Frontal cortex (tissue), 4 donors: ENCODE results near the gene SLC6A8. TPM values are rescaled to one million over a fixed set of nuclear protein-coding genes. Genes with fewer than 3 reads are reported as not detected.

Source experiments
- DNase-seq, 2 donors: peaks; one replicate each; pipeline ENCODE4 v3.0.0; 2012; ENCODE audit warnings: low spot score in 2 of 2
- FAIRE-seq: peaks from 2 replicates; lab custom pipeline; 2012; peaks lifted over from hg19 to GRCh38; lab: Jason Lieb, UNC
- total RNA-seq: library from RNA; depleted of rRNA; stranded (reverse); fragments of >200 nt; gene quantifications from one replicate; pipeline ENCODE4 v1.2.3, GENCODE V29; 2014
- donor health status: control.
- donor health status: control.
- donor health status: control.

The SLC6A8 gene
- 12.2 TPM for total RNA-seq

DNA sequence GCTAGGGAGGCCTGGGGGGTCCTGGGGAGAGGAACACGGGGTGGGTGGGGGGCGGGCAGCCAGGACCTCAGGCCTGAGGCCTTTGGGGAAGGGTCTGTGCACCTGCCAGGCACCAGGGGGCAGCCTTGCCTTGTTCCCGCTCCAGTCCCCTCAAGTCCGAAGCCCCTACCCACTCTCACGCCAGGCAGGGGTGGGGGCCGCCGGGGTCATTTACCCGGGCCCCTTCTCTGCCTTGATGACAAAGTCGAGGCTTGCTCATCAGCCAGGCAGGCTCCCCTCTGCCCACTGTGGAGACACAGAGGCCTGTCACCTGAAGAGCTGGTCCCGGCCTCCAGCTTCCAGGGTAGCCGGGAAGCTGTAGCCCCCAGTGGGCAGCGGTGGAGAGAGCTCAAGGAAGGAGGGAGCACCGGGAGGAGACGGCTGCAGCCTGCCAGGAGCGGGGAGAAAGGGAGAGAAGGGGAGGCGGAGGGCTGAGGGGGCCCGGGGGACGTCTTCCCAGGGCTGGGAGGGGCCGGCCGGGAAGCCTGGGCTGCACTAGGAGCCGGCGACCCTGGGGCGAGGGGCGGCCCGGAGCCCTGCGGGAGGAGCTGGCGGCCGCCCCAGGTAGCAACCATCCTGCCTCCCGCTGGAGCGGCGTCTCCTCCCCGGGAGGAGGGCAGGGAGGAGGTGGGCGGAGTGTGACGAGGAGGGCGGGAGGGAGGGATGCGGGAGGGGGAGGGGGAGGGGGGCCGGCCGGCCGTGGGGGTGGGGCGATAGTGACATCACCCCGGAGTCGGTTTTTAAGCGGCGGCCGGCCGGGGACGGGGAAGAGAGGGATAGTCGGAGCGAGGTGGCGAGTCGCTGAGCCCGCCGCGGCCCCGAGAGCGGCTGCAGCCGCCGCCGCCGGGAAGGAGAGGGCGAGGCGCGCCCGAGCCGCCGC lies at the start of gene SLC6A8:
TSS of gene SLC6A8 (plus strand) at position 806 of the 919 bp plus-strand sequence. CDS start 649 bp downstream, outside the sequence.
- no peak for FAIRE-seq

DNA sequence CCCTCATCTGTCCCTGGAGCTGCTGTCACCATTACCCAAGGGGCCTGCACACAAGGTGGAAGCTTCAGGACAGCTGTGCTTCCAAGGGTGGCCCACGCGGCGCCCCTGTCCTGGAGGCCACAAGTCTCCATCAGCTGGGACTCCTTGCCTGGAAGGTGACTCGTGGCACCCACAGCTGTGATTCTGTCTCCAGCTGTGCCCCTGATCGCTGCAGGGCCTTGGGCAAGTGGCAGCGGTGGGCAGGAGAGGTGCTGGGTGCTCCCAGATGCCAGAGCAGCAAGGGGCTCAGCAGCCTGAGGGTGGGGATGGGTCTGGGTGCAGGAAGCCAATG lies 49.7 kb upstream of the SLC6A8 start:
- no peak for FAIRE-seq
- DNase-seq, result no peak

More for the DNA sequence above, at the start of gene SLC6A8:
- peak; percentile 79 to 85 for DNase-seq

DNA sequence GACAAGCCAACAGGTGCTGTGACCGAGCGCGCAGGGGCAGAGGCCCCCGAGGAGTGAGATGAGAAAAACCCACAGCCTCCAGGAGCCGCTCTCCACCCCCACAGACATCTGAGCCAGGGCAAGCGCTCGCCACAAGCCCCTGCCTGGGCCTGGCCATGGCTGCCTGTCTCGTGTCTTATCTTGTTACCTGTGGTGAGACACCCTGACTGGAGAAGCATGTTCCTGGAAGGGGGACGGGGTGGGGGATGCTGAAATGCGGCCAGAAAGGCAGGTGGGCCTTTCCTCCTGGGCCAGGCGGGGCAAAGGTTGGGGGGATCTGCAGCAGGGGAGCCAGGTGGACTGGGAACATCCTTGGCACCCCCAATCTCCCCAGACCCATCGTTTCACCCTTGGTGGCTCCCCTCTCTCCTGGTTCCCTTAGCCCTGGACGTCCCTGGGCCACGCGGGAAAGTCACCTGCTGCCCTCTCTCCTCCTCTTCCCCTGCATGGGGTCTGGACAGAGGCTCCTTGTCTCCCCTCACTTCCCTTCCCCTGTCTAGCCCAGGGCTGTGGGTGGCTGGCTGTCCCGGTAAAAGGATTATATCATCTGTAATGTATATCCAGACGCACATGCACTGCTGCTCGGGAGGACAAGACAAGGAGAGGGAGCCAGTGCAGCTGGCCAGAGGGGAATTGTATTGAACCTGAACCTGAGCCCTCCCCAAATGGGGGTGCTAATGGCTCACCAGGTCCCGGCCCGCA lies 49.1 kb upstream of the SLC6A8 start:
- DNase-seq (no peak), FAIRE-seq (no peak)

DNA sequence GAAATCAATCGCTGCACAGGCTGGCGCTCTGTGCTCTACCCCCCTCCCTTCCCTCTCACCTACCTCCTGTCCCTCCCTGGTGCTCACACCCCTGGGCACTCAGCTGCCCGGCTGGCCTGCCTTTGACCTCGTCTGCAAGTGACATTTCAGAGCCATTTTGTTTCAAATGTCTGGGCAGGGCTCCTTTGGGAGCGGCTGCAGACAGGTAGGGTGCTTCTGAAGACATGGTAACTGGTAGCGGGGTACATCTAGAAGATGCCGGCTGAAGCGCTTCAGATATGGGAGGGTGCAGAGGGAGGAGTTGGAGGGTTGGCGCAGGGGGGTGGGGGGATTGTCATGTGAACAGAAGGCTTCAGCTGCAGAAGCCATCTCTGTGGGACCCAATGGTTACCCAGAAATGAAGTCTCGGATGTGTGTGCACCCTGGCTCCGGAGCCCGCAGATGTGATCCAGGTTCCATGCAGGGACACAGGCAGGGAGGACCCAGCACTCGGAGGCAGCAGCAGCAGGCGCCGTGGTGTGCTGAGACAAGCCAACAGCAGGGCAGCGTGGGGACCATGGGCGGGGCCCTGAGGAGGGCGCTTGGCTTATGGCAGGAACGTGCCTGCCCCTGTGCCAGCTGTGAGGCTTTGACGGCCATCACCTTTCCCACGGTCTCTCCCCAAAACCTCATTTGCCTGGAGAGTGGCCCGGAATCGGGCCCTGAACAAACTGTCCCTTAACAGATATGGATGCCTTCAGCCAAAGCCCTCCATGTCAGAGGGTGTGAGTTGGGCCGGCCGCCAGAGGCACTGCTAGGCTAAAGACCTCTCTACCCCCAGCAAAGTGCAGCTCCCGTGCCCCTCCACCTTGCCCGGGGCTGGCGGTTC lies 48.3 kb upstream of the SLC6A8 start:
- FAIRE-seq, result no peak
- no peak for DNase-seq

DNA sequence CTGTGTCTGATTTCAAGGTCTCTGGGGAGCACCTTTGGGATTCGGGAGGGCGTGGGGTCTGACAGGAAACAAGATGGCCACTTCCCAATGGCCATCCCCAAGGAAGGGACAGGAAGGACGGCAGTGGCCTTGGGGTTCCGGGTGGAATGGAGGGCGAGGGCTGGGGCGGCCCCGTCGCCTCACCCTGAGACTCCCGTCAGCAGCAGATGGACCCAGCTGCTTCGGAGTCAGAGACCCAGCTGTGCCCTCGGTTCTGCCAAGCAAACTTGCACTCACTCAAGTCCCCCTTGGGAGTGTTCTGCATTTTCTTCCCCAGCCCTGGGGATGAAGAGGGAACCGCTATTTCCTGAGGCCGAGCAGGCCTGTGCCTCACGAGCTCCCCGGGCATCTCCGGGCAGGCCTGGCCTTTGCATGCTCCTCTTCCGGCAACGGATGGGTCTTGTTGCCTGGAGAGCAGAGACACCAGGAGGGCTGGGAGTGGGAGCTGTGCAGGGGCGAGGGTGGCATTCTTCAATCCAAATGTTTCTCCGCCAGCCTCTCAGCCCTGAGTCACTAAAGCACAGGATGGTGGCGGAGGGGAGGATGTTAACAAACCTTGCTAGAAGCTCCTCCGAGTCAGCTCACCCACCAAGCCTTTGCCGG lies 47.6 kb upstream of the SLC6A8 start:
- FAIRE-seq (no peak), DNase-seq (no peak)

DNA sequence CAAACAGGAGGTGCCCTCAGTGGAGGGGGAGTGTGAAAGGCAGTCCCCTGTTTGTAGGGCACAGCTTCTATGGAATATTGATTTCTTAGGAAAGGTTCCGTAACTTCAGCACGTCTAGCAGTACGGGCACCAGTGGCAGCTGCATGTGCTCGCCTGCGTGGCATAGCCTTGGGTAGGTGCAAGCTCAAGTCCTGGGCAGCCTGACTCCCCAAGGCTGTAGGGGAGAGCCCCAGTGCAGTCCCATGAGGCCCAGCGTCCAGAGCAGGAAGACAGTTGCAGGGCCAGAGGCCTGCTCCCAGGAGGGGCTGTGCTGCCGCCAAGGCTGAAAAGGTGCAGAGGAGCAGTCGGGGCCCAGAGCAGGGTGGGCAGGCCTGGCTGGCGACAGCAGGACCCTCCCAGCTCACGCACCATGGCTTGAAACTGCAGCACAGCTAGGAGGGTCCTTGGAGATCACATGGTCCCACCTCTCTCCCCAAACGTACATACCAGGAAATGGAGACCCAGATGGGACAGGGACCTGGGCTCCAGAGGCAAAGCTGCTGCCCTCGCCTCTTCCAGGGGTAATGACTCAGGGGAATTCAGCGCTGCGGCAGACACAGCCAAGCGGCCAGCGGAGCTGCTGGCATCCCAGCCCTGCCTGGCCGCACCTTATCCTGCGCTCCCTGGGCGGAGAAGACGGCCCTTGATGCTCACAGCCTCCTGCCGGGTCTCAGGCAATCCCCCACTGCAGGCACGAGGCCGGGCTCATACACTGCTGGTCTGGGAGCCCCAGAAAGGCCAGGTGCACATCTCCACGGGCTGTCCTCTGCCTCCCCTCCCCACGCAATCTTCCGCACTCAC lies 46.8 kb upstream of the SLC6A8 start:
- FAIRE-seq, result no peak
- DNase-seq, result no peak

DNA sequence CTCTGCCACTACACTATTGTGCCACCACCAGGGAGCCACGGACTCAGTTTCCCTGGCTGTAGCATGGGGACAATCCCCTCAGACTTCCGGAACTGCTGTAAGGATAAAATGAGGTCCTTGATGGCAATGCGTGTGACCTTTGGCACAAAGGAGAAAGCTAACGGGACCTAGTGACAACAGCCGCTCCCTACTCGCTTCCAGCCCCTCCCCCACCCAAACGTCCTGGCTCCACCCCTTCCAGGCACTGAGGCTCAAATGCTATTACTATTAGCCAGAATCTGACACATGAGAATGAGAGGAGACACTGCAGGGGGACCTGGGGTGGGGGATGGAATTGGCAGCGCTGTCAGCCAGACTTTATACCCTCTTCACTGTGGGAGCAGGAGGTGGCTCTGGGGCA lies 46.1 kb upstream of the SLC6A8 start:
- no peak for FAIRE-seq
- peak in 1 of 2 donors; percentile 23 for DNase-seq

DNA sequence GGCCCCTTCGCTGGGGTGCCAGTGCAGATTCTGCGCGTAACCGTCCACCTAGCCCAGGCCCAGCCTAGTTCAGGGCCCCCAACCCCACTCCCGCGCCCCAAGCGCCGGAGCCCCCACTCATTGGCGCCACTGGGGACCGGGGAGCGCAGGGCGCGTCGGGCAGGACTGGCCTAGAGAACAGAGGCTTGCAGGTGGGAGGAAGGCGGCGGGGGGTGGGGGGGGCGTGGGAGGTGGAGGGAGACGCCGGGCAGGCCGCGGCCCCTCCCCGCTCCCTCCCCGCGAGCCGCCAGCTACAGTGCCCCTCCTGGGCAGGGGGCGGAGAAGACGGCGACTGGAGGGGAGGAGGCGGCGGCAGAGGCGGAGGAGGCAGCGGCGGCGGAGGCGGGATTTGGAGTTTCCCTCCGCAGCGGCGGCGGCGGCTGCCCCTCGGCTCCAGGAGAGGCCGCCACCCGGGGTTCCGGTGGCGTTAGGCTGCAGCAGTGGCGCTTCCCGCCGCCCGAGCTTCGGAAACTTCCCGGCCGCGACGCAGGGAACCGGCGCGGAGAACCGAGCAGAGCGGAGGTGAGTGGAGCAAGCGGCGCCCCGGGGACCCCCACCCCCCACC lies 45.6 kb upstream of the SLC6A8 start:
- peak in 1 of 2 donors; percentile 41 for DNase-seq
- no peak for FAIRE-seq

DNA sequence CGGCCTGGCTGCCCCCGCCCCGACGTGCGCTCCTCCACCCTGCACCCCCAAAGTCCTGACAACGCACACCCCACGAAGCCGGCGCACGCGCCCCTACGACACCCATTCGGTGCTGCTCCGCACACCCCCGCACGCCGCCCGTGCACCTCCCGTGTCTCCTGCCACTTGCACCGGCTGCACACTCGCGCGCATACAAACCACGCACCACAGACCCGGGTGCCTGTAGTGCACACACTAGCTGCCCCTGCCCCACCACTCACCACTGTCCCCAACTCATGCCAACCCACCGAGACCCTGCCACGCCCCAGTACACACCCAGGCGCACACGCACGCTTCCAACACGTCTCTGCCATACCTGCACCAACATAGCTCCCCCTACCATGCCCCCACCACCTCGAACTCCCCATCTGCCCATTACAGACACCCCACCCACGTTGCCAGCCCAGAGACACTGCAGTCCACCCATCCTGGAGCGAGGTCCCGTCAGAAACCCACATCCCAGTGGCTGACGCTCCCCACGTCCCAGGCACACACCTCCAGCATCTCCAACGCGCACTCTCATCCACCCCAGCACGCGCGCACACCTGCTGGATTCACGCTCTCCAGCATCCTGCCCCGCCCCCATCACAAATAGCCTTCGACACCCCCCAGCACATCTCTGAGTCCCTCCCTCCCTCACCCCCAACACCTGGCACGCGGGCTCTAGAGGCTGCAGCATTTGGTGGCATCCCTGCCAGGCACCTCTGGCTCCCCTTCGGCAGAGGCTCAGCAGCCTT lies 44.9 kb upstream of the SLC6A8 start:
- DNase-seq (peak in 1 of 2 donors; percentile 27), FAIRE-seq (no peak)

DNA sequence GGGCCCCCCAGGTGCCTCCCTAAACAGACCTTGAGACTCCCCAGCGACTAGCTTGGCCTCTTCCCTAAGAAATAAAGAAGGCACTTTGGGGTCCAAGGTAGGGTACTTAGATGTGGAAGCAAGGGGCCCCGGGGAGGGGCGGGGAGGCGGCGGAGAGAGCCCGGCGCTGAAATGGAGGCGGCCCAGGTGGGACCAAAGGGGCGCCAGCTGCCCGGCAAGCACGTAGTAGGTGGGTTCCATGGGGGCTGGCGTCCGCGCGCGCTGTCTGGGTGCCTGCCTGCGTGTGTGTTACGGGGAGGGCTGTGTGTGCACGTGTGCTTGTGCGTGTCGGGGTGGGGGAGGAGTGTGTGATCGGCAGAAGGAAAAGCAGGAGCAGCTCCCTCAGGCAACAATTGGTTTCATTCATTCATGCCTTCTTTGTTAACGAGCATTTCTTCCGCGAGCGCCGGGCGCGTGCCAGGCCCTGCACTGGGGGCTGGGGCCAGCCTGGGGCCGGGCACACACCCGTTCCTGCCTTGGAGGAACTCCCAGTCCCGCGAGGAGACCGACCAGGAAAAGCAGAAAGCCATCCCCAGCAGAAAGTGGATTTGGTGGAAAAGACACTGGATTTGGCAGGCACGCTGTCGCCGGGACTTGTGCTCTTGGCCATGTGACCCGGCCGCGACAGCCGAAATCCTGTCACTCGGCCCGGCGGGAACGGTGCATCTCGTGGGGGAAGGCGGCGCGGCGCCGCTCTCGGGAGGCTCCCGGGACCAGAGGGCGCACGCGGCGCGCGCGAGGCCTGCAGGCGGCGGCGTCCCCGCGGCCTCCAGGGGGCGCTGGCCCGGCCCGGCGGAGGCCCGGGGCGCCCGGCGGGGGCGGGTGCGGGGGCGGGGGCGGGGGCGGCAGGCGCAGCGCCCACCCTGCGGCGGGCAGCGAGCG lies 44.0 kb upstream of the SLC6A8 start:
- peak; percentile 62 to 73 for DNase-seq
- FAIRE-seq, result no peak

DNA sequence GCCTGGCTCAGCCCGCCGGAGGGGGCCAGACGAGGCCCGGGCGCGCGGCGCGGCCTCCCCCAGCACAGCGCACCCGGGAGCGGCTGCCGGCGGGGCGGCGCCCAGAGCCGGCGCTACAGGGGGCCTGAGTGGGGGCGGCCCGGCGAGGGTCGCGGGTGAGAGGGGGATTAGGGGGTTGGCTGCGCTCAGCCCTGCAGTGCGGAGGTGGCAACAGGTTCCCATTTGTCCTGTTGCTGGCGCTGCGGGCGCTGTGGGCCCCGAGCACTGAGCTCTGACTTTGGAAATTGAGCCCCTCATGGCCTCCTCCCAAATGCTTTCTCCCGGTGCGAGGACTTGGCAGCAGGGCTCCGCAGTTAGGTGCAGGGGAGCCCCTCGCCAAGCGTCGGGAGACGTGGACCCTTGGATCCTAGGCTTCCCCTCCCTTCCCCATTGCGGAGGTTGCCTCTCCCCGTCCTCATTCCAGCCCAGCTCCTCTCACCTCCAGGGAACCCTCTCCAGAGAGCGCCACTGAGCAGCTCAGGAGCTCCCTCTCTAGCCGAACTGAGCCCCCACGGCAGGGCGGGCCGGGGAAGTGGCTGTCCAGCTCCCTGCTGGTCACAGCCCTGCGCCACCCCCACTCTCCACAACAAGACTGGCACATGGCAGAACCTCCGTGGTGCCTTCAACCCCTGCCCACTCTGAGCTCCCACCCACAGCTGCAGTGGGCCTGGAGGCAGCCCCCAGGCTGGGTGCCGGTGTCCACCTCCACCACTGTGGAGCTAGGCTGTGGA lies 43.2 kb upstream of the SLC6A8 start:
- no peak for FAIRE-seq
- DNase-seq, result peak in 1 of 2 donors; percentile 34

DNA sequence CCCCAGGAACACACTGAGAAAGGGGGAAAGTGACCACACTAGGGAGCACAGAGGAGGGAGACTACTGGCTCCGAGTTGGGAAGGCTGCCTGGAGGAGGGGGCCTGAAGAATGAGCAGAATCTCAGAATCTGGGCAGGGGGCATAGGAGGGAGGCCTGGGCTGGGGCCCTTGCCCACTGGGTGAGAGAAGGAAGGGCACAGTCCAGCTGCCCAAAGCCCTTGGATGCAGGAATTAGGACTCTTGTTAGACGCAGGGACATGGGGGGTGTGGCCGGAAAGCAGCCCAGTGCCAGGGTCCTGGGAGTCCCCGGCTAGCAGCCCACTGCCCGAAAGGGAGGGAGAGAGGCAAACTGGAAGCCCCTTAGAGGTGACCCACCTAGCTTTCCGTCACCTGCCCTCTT lies 42.6 kb upstream of the SLC6A8 start:
- no peak for DNase-seq

DNA sequence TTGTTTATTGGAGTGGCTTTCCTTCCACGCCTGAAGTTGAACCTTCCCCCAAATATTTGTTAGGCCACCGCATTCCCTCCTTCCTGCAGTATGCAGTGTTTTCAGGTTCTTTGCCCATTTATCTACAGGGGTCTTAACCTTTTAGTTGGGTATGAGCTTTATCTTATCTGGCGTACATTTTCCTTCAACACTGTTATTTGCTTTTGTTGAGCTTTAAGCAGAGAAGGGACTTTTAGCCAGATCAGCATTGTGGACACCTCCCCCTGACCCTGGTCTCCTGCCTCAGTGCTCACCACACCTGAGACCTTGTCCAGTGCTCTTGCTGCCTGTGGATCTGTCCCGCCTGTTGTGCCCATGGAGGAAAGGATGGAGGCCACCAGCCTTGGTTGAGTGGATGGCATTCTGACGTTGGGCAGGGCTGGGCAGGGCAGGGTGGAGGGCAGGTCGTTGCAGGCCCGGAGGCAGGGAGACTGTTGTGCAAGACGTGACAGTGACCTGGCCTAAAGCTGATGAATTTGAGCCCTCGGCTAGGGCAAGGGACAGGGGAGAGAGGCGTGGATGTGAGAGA lies 41.7 kb upstream of the SLC6A8 start:
- FAIRE-seq, result no peak
- DNase-seq, result peak in 1 of 2 donors; percentile 25

More for the DNA sequence above, 42.6 kb upstream of the SLC6A8 start:
- FAIRE-seq, result no peak

DNA sequence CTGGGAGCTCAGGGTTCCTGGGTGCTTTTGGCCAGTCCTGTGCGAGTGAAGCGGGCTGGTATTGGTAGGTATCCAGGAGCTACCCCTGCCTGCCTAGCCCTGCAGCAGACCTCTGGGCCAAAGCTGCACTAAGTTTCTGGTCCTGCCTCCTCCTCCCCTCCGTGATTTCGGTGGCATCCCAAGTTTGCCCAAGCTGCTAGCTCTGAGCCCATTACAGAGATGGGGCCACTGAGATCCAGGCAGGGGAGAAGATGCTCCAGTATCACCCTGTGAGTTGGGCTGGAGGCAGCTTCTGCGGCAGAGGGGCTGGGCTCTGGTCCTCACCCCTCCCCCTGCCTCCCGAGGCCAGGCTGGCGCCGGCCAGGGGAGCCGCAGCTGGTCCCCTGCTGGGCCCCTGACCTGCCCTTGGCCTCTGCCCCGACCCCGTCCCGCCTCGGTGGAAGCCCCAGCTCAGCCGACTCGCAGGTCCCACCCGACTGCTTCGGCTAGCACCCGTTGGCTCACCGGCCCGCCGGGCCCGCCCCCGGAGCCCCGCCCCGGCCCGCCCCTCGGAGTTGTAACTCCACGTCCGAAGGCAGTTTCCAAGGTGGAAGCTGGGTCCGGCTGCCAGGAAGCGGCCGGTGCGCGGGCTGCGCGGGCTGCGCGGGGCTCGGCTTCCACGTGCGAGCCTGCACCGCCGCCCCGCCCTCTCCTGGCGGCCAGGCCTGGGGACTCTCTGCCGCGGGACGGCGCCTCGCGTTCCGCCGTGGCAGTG lies 40.9 kb upstream of the SLC6A8 start, which contains the start of gene DUSP9:
TSS of gene DUSP9 (plus strand) at position 584 of the 754 bp plus-strand sequence. CDS start 751 bp downstream, outside the sequence.
- peak in 1 of 2 donors; percentile 46 for DNase-seq
- no peak for FAIRE-seq
